Activated naive CD8-positive, alpha-beta T cell treated with anti-CD3 and anti-CD28 coated beads for 36 hours (primary cell): ENCODE results near the gene ZNFX1. TPM values are rescaled to one million over a fixed set of nuclear protein-coding genes. Genes with fewer than 3 reads are reported as not detected.
"Not testable (repeated sequence)": the region's sequence is repeated elsewhere in the genome, so short reads cannot be mapped to it uniquely, and the experiment has no call there.

Experiments
- DNase-seq: peaks from one replicate; pipeline ENCODE4 v3.0.0; 2021
- H3K27ac Mint-ChIP-seq: one replicate; pipeline ENCODE4 v1.8.0; 2022; ENCODE audit warnings: mild to moderate bottlenecking, moderate library complexity, mixed read lengths
- H3K27me3 Mint-ChIP-seq: one replicate; pipeline ENCODE4 v1.8.0; 2022; ENCODE audit warnings: mild to moderate bottlenecking, mixed read lengths
- H3K36me3 Mint-ChIP-seq: one replicate; pipeline ENCODE4 v1.8.0; 2021; ENCODE audit warnings: mild to moderate bottlenecking, mixed read lengths
- H3K4me1 Mint-ChIP-seq: one replicate; pipeline ENCODE4 v1.8.0; 2021; ENCODE audit warnings: mixed read lengths
- H3K4me3 Mint-ChIP-seq: one replicate; pipeline ENCODE4 v1.8.0; 2022; ENCODE audit warnings: mild to moderate bottlenecking, moderate library complexity, mixed read lengths
- H3K9me3 Mint-ChIP-seq: one replicate; pipeline ENCODE4 v1.8.0; 2022; ENCODE audit warnings: mixed read lengths
- total RNA-seq, 2 experiments: library from RNA; stranded (reverse); gene quantifications; one replicate each; pipeline ENCODE4 v1.2.3, GENCODE V29; 2021

ZNFX1 gene
- total RNA-seq, 2 experiments from 2014 or later = 45.8 to 48.0 TPM

GRCh38 chr20:49306903-49307620 lies 29.2 kb upstream of the ZNFX1 start:
- H3K4me3 Mint-ChIP-seq = no peak overlapping the region
- peaks cover 3% of the 10 kb centered on the region for H3K36me3 Mint-ChIP-seq
- H3K27me3 Mint-ChIP-seq = no peaks in the 10 kb centered on the region
- no peak for DNase-seq
- no peak overlapping the region for H3K27ac Mint-ChIP-seq
- H3K9me3 Mint-ChIP-seq = peaks cover 7% of the 10 kb centered on the region
- peaks cover 17% of the 10 kb centered on the region for H3K4me1 Mint-ChIP-seq

- H3K27ac Mint-ChIP-seq = no peak overlapping the region
- no peaks in the 10 kb centered on the region for H3K9me3 Mint-ChIP-seq
- H3K4me1 Mint-ChIP-seq = peaks cover 8% of the 10 kb centered on the region
- no peaks in the 10 kb centered on the region for H3K27me3 Mint-ChIP-seq
- H3K36me3 Mint-ChIP-seq = peaks cover 6% of the 10 kb centered on the region
- DNase-seq = no peak
- no peak overlapping the region for H3K4me3 Mint-ChIP-seq
These were observed 25.3 kb upstream of the ZNFX1 start for GRCh38 chr20:49303065-49303552.

GRCh38 chr20:49297605-49298530 lies 20.0 kb upstream of the ZNFX1 start:
- peaks cover 31% of the 10 kb centered on the region for H3K36me3 Mint-ChIP-seq
- H3K27ac Mint-ChIP-seq = peak overlapping the region; percentile 71
- peaks cover 10% of the 10 kb centered on the region for H3K4me1 Mint-ChIP-seq
- H3K27me3 Mint-ChIP-seq = no peaks in the 10 kb centered on the region
- DNase-seq = no peak
- H3K9me3 Mint-ChIP-seq = peaks cover 8% of the 10 kb centered on the region
- no peak overlapping the region for H3K4me3 Mint-ChIP-seq

GRCh38 chr20:49294002-49294654 lies 16.3 kb upstream of the ZNFX1 start:
- H3K9me3 Mint-ChIP-seq, H3K4me3 Mint-ChIP-seq, H3K27me3 Mint-ChIP-seq, H3K27ac Mint-ChIP-seq, DNase-seq: not testable (repeated sequence)
- Mint-ChIP-seq H3K36me3 (peaks cover 56% of the 10 kb centered on the region), H3K4me1 (peaks cover 11% of the 10 kb centered on the region)

GRCh38 chr20:49293122-49293521 lies 15.3 kb upstream of the ZNFX1 start:
- DNase-seq = no peak
- Mint-ChIP-seq H3K27me3 (peaks cover 4% of the 10 kb centered on the region), H3K4me3 (no peak overlapping the region), H3K4me1 (peaks cover 15% of the 10 kb centered on the region), H3K27ac (no peak overlapping the region), H3K36me3 (peaks cover 66% of the 10 kb centered on the region), H3K9me3 (peaks cover 8% of the 10 kb centered on the region)

- H3K36me3 Mint-ChIP-seq = peaks cover 73% of the 10 kb centered on the region
- H3K9me3 Mint-ChIP-seq = peaks cover 13% of the 10 kb centered on the region
- no peak overlapping the region for H3K4me3 Mint-ChIP-seq
- peak overlapping the region; percentile 50 for H3K27ac Mint-ChIP-seq
- no peak for DNase-seq
- peaks cover 9% of the 10 kb centered on the region for H3K27me3 Mint-ChIP-seq
- peaks cover 17% of the 10 kb centered on the region for H3K4me1 Mint-ChIP-seq
These were observed 14.2 kb upstream of the ZNFX1 start for GRCh38 chr20:49292010-49292409.

GRCh38 chr20:49291200-49291599 lies 13.3 kb upstream of the ZNFX1 start:
- Mint-ChIP-seq H3K27me3 (peaks cover 9% of the 10 kb centered on the region), H3K27ac (peak overlapping the region; percentile 79), H3K36me3 (peaks cover 76% of the 10 kb centered on the region)

GRCh38 chr20:49290608-49291191 lies 12.8 kb upstream of the ZNFX1 start:
- peaks cover 30% of the 10 kb centered on the region for H3K4me1 Mint-ChIP-seq
- no peak overlapping the region for H3K4me3 Mint-ChIP-seq
- no peak for DNase-seq
- peaks cover 79% of the 10 kb centered on the region for H3K36me3 Mint-ChIP-seq
- H3K9me3 Mint-ChIP-seq = peaks cover 21% of the 10 kb centered on the region
- H3K27ac Mint-ChIP-seq = peak overlapping the region; percentile 82
- peaks cover 14% of the 10 kb centered on the region for H3K27me3 Mint-ChIP-seq

More at GRCh38 chr20:49291200-49291599, 13.3 kb upstream of the ZNFX1 start:
- DNase-seq = no peak
- Mint-ChIP-seq H3K4me1 (peaks cover 25% of the 10 kb centered on the region), H3K9me3 (peaks cover 17% of the 10 kb centered on the region), H3K4me3 (no peak overlapping the region)

GRCh38 chr20:49288784-49289696 lies 11.2 kb upstream of the ZNFX1 start:
- peaks cover 92% of the 10 kb centered on the region for H3K36me3 Mint-ChIP-seq
- peaks cover 26% of the 10 kb centered on the region for H3K9me3 Mint-ChIP-seq
- H3K27ac Mint-ChIP-seq = peak overlapping the region; percentile 100
- peaks cover 21% of the 10 kb centered on the region for H3K27me3 Mint-ChIP-seq
- no peak for DNase-seq
- peak overlapping the region; percentile 3 for H3K4me3 Mint-ChIP-seq
- H3K4me1 Mint-ChIP-seq = peaks cover 44% of the 10 kb centered on the region

GRCh38 chr20:49288250-49288751 lies 10.4 kb upstream of the ZNFX1 start:
- peaks cover 52% of the 10 kb centered on the region for H3K4me1 Mint-ChIP-seq
- H3K36me3 Mint-ChIP-seq = peaks cover 93% of the 10 kb centered on the region
- H3K27me3 Mint-ChIP-seq = peaks cover 29% of the 10 kb centered on the region
- peak overlapping the region; percentile 100 for H3K27ac Mint-ChIP-seq
- peaks cover 31% of the 10 kb centered on the region for H3K9me3 Mint-ChIP-seq
- no peak overlapping the region for H3K4me3 Mint-ChIP-seq
- DNase-seq = no peak

GRCh38 chr20:49287555-49288249 lies 9.8 kb upstream of the ZNFX1 start:
- Mint-ChIP-seq H3K27me3 (peaks cover 35% of the 10 kb centered on the region), H3K4me1 (peaks cover 56% of the 10 kb centered on the region), H3K36me3 (peaks cover 93% of the 10 kb centered on the region), H3K9me3 (peaks cover 32% of the 10 kb centered on the region), H3K4me3 (peak overlapping the region; percentile 100), H3K27ac (peak overlapping the region; percentile 100)
- DNase-seq = no peak

GRCh38 chr20:49286689-49287551 lies 9.1 kb upstream of the ZNFX1 start:
- H3K27ac Mint-ChIP-seq = peak overlapping the region; percentile 100
- H3K36me3 Mint-ChIP-seq = peaks cover 93% of the 10 kb centered on the region
- H3K9me3 Mint-ChIP-seq = peaks cover 40% of the 10 kb centered on the region
- H3K27me3 Mint-ChIP-seq = peaks cover 38% of the 10 kb centered on the region
- peak overlapping the region; percentile 100 for H3K4me3 Mint-ChIP-seq
- peaks cover 64% of the 10 kb centered on the region for H3K4me1 Mint-ChIP-seq
- DNase-seq = no peak
